ENCODE data around the gene SLC16A7. TPM values are rescaled to one million over a fixed set of nuclear protein-coding genes. Genes with fewer than 3 reads are reported as not detected.

The SLC16A7 gene
- polyA plus RNA-seq, 1 donor from 2014 or later, result 2.3 TPM

DNA sequence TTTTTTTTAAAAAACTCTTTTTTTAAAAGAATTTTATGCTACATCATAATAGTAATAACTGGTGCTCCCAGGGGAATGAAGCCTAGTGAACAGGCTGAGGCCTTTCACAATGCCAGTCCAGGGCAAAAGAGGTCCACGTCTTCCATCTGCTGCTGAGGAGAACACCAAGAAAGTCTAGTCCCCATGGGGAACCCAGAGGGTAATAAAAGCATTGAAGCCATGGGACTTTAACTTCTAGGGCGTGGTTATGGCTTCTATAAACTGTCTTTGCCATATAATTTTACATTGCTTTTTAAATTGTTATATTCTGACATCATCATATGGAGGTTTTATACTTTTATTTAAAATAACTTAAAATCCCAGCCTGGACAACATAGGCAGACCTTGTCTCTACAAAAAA, 64.3 kb downstream of the SLC16A7 start:
- Histone ChIP-seq H3K9me2 (ENCODE audit: insufficient read depth, low read length) (no peaks in the 10 kb centered on the region), H3K79me2 (replicated peaks; ENCODE audit: insufficient read depth, low read length) (no peaks in the 10 kb centered on the region), H4K20me1 (ENCODE audit: insufficient read depth) (no peaks in the 10 kb centered on the region), H3F3A (ENCODE audit: insufficient read depth, low read length, poor library complexity, severe bottlenecking) (no peaks in the 10 kb centered on the region), H3K9me3 (ENCODE audit: low read length) (no peaks in the 10 kb centered on the region), H3K4me2 (ENCODE audit: low read length) (no peak overlapping the region), H3K9ac (ENCODE audit: low read length) (no peak overlapping the region), H3K36me3 (ENCODE audit: insufficient read depth, low read length) (no peaks in the 10 kb centered on the region), H3K27me3 (ENCODE audit: insufficient read depth, low read depth, low read length) (no peaks in the 10 kb centered on the region), H3K4me3 (ENCODE audit: low read length) (no peak overlapping the region), H3K27ac (ENCODE audit: low read length) (no peak overlapping the region), H2AFZ (ENCODE audit: low read depth, low read length) (no peak overlapping the region)
- TF ChIP-seq POLR2AphosphoS5 (IDR thresholded peaks at IDR 0.05) (no peak), SMC3 (conservative IDR thresholded peaks at IDR 0.05; ENCODE audit: poor library complexity) (no peak), TAF1 (IDR thresholded peaks at IDR 0.05; ENCODE audit: low read depth) (no peak), MXI1 (conservative IDR thresholded peaks at IDR 0.05; ENCODE audit: poor library complexity, severe bottlenecking) (no peak), EP300 (conservative IDR thresholded peaks at IDR 0.05; ENCODE audit: poor library complexity, severe bottlenecking) (no peak), EZH2 (IDR thresholded peaks at IDR 0.05; ENCODE audit: borderline replicate concordance, insufficient read depth, low read length, poor library complexity, severe bottlenecking) (no peak), RAD21 (conservative IDR thresholded peaks at IDR 0.05) (no peak)
- TF ChIP-seq, protein P1, sequence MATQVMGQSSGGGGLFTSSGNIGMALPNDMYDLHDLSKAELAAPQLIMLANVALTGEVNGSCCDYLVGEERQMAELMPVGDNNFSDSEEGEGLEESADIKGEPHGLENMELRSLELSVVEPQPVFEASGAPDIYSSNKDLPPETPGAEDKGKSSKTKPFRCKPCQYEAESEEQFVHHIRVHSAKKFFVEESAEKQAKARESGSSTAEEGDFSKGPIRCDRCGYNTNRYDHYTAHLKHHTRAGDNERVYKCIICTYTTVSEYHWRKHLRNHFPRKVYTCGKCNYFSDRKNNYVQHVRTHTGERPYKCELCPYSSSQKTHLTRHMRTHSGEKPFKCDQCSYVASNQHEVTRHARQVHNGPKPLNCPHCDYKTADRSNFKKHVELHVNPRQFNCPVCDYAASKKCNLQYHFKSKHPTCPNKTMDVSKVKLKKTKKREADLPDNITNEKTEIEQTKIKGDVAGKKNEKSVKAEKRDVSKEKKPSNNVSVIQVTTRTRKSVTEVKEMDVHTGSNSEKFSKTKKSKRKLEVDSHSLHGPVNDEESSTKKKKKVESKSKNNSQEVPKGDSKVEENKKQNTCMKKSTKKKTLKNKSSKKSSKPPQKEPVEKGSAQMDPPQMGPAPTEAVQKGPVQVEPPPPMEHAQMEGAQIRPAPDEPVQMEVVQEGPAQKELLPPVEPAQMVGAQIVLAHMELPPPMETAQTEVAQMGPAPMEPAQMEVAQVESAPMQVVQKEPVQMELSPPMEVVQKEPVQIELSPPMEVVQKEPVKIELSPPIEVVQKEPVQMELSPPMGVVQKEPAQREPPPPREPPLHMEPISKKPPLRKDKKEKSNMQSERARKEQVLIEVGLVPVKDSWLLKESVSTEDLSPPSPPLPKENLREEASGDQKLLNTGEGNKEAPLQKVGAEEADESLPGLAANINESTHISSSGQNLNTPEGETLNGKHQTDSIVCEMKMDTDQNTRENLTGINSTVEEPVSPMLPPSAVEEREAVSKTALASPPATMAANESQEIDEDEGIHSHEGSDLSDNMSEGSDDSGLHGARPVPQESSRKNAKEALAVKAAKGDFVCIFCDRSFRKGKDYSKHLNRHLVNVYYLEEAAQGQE (IDR thresholded peaks at IDR 0.05; ENCODE audit: borderline replicate concordance), result no peak
- TF ChIP-seq, protein P2, sequence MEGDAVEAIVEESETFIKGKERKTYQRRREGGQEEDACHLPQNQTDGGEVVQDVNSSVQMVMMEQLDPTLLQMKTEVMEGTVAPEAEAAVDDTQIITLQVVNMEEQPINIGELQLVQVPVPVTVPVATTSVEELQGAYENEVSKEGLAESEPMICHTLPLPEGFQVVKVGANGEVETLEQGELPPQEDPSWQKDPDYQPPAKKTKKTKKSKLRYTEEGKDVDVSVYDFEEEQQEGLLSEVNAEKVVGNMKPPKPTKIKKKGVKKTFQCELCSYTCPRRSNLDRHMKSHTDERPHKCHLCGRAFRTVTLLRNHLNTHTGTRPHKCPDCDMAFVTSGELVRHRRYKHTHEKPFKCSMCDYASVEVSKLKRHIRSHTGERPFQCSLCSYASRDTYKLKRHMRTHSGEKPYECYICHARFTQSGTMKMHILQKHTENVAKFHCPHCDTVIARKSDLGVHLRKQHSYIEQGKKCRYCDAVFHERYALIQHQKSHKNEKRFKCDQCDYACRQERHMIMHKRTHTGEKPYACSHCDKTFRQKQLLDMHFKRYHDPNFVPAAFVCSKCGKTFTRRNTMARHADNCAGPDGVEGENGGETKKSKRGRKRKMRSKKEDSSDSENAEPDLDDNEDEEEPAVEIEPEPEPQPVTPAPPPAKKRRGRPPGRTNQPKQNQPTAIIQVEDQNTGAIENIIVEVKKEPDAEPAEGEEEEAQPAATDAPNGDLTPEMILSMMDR (IDR thresholded peaks at IDR 0.05; ENCODE audit: poor library complexity, severe bottlenecking), result no peak

DNA sequence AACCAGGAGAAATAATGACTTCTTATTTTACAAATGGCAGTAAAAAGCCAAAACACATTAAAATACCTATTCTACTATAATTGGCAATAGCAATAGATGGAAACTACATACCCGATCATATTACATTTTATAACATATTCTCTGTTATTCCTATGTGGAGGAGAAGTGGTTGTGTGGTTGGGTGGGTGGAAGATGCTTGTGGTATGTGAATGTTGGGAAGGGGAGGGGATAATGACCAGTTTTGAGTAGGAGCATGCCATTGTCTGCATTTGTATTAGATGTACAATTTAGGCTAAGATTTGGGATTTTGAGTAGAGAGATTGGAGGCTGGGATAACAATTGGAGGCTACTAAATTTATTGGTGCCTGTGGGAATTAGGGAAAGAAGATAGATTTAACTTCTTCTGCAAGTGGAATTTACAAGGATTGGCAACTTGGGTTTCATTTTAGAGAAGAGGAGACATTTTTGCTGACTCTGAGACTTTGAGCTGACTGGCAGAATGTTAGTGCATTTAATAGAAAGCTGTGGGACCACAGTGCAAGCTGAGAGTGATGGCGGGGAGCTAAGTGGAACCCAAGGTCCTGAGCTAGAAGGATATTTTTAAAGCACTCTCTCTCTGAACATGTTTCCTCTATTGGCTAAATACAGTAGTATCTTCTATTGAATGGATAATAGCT, 65.2 kb downstream of the SLC16A7 start:
- Histone ChIP-seq H3K79me2 (replicated peaks; ENCODE audit: insufficient read depth, low read length) (no peaks in the 10 kb centered on the region), H3F3A (ENCODE audit: insufficient read depth, low read length, poor library complexity, severe bottlenecking) (no peaks in the 10 kb centered on the region), H3K9me3 (ENCODE audit: low read length) (no peaks in the 10 kb centered on the region), H3K27me3 (ENCODE audit: insufficient read depth, low read depth, low read length) (no peaks in the 10 kb centered on the region), H3K36me3 (ENCODE audit: insufficient read depth, low read length) (no peaks in the 10 kb centered on the region), H3K4me2 (ENCODE audit: low read length) (no peak overlapping the region), H3K9me2 (ENCODE audit: insufficient read depth, low read length) (no peaks in the 10 kb centered on the region), H2AFZ (ENCODE audit: low read depth, low read length) (no peak overlapping the region), H3K4me3 (ENCODE audit: low read length) (no peak overlapping the region), H3K27ac (ENCODE audit: low read length) (no peak overlapping the region), H3K9ac (ENCODE audit: low read length) (no peak overlapping the region), H4K20me1 (ENCODE audit: insufficient read depth) (no peaks in the 10 kb centered on the region)
- TF ChIP-seq EZH2 (IDR thresholded peaks at IDR 0.05; ENCODE audit: borderline replicate concordance, insufficient read depth, low read length, poor library complexity, severe bottlenecking) (no peak), MXI1 (conservative IDR thresholded peaks at IDR 0.05; ENCODE audit: poor library complexity, severe bottlenecking) (no peak), SMC3 (conservative IDR thresholded peaks at IDR 0.05; ENCODE audit: poor library complexity) (no peak), EP300 (conservative IDR thresholded peaks at IDR 0.05; ENCODE audit: poor library complexity, severe bottlenecking) (no peak), POLR2AphosphoS5 (IDR thresholded peaks at IDR 0.05) (no peak), RAD21 (conservative IDR thresholded peaks at IDR 0.05) (no peak), TAF1 (IDR thresholded peaks at IDR 0.05; ENCODE audit: low read depth) (no peak)
- TF ChIP-seq, protein P2 (IDR thresholded peaks at IDR 0.05; ENCODE audit: poor library complexity, severe bottlenecking), result no peak
- TF ChIP-seq, protein P1 (IDR thresholded peaks at IDR 0.05; ENCODE audit: borderline replicate concordance), result no peak
